ENCODE data around the gene AK6. TPM values are rescaled to one million over a fixed set of nuclear protein-coding genes. Genes with fewer than 3 reads are reported as not detected.

The AK6 gene
- total RNA-seq (2022; extraction: Qiagen RNA extraction), result 45.7 to 56.1 TPM (median 50.7 TPM) in 5 replicates

GRCh38 chr5:69369340-69370121 is at the start of gene AK6, which contains the start of the genes RAD17 and TAF9:
AK6 (minus strand) TSS chr5:69369520; CDS start chr5:69369490, 30 bp downstream.
RAD17 (plus strand) TSS chr5:69369818; CDS start chr5:69372209, 2,391 bp downstream.
TAF9 (minus strand) TSS chr5:69369520; CDS start chr5:69365737, 3,783 bp downstream.

GRCh38 chr5:69414885-69415583 is 45.7 kb upstream of the AK6 start, which contains the start of gene MARVELD2:
MARVELD2 (plus strand) TSS chr5:69415116; CDS start chr5:69419386, 4,270 bp downstream.

Other genes with a start within 250 kb of the AK6 start
- 247 to 288 TPM (median 262 TPM) in 5 replicates for gene CCNB1, start 202.4 kb downstream of the AK6 start, total RNA-seq (2022; extraction: Qiagen RNA extraction)
- 26.7 to 30.8 TPM (median 28.2 TPM) in 5 replicates for gene CENPH, start 179.9 kb downstream of the AK6 start, total RNA-seq (2022; extraction: Qiagen RNA extraction)
- 50.2 to 60.9 TPM (median 54.2 TPM) in 5 replicates for gene CDK7, start 134.6 kb downstream of the AK6 start, total RNA-seq (2022; extraction: Qiagen RNA extraction)
- 2.8 to 4.0 TPM (median 3.3 TPM) in 5 replicates for gene CCDC125, start 36.7 kb downstream of the AK6 start, total RNA-seq (2022; extraction: Qiagen RNA extraction)
- gene TAF9, start within 50 bp of the AK6 start, total RNA-seq (2022; extraction: Qiagen RNA extraction), result 122 to 148 TPM (median 124 TPM) in 5 replicates
- 15.3 to 18.0 TPM (median 16.6 TPM) in 5 replicates for gene RAD17, start 298 bp upstream of the AK6 start, total RNA-seq (2022; extraction: Qiagen RNA extraction)
- 2.2 to 3.0 TPM (median 2.5 TPM) in 5 replicates for gene MARVELD2, start 45.6 kb upstream of the AK6 start, total RNA-seq (2022; extraction: Qiagen RNA extraction)
- gene OCLN, start 123.3 kb upstream of the AK6 start, total RNA-seq (2022; extraction: Qiagen RNA extraction), result 7.9 to 13.0 TPM (median 10.1 TPM) in 5 replicates
- gene GTF2H2C, start 190.7 kb upstream of the AK6 start, total RNA-seq (2022; extraction: Qiagen RNA extraction), result 31.0 to 36.8 TPM (median 33.6 TPM) in 5 replicates